ENCODE data around the gene GPBAR1. TPM values are rescaled to one million over a fixed set of nuclear protein-coding genes. Genes with fewer than 3 reads are reported as not detected.
"Not testable (repeated sequence)": the region's sequence is repeated elsewhere in the genome, so short reads cannot be mapped to it uniquely, and the experiment has no call there.

GPBAR1 gene
- total RNA-seq, 1 experiment from 2014 or later, result not detected

GRCh38 chr2:218310853-218311540 is 50.2 kb downstream of the GPBAR1 start:
- no peak for DNase-seq (ENCODE audit: low spot score)

- not testable (repeated sequence) for DNase-seq (ENCODE audit: low spot score)
Observed at GRCh38 chr2:218311541-218312266, 50.9 kb downstream of the GPBAR1 start.

GRCh38 chr2:218312267-218312756 is 51.5 kb downstream of the GPBAR1 start:
- no peak for DNase-seq (ENCODE audit: low spot score)

- DNase-seq (ENCODE audit: low spot score), result no peak
Observed at GRCh38 chr2:218313356-218313755, 52.5 kb downstream of the GPBAR1 start.

Other genes with a start within 250 kb of the GPBAR1 start
- not detected in 2 replicates for gene RUFY4, start 191.8 kb upstream of the GPBAR1 start, total RNA-seq (2014; rRNA removed; shearing (Covaris generic))
- 0.17 TPM in 1 of 2 replicates, not detected in the other for gene CXCR2, start 135.0 kb upstream of the GPBAR1 start, total RNA-seq (2014; rRNA removed; shearing (Covaris generic))
- not detected in 2 replicates for gene CXCR1, start 94.1 kb upstream of the GPBAR1 start, total RNA-seq (2014; rRNA removed; shearing (Covaris generic))
- 489 and 514 TPM in 2 replicates for gene ARPC2, start 43.8 kb upstream of the GPBAR1 start, total RNA-seq (2014; rRNA removed; shearing (Covaris generic))
- gene AAMP, start 9.1 kb downstream of the GPBAR1 start, total RNA-seq (2014; rRNA removed; shearing (Covaris generic)), result 217 and 254 TPM in 2 replicates
- 68.9 and 78.6 TPM in 2 replicates for gene PNKD, start 9.5 kb downstream of the GPBAR1 start, total RNA-seq (2014; rRNA removed; shearing (Covaris generic))
- gene TMBIM1, start 31.5 kb downstream of the GPBAR1 start, total RNA-seq (2014; rRNA removed; shearing (Covaris generic)), result 154 and 170 TPM in 2 replicates
- gene CATIP, start 95.8 kb downstream of the GPBAR1 start, total RNA-seq (2014; rRNA removed; shearing (Covaris generic)), result not detected in 2 replicates
- 0.19 TPM in 1 of 2 replicates, not detected in the other for gene SLC11A1, start 121.3 kb downstream of the GPBAR1 start, total RNA-seq (2014; rRNA removed; shearing (Covaris generic))
- gene CTDSP1, start 138.9 kb downstream of the GPBAR1 start, total RNA-seq (2014; rRNA removed; shearing (Covaris generic)), result 44.9 and 65.3 TPM in 2 replicates
- not detected in 2 replicates for gene VIL1, start 158.1 kb downstream of the GPBAR1 start, total RNA-seq (2014; rRNA removed; shearing (Covaris generic))

Measured in A172 (cell line).